Panc1 (cell line): Measurements from ENCODE around the gene TNNT3. TPM values are rescaled to one million over a fixed set of nuclear protein-coding genes. Genes with fewer than 3 reads are reported as not detected.
A peak's percentile ranks its signal among the peaks of the same experiment; 100 is the strongest.

Experiments
- ATAC-seq: fragments of 200-7000 bp; cut with Tn5 transposase; 2 replicates; pipeline ENCODE4 v1.9.1; 2020; ENCODE audit warnings: mild to moderate bottlenecking, moderate library complexity
- BruUV-seq: library from RNA; stranded (reverse); fragments of 400-500 nt; replicated peaks from 2 replicates; lab custom pipeline; 2021; lab: Mats Ljungman, UMichigan
- CTCF ChIA-PET: fragments of 300-600 bp; sonication (Branson Sonifier 250); formaldehyde crosslinking; loops from one replicate; lab custom pipeline; 2022; ENCODE audit warnings: antibody characterized with exemption; lab: Charles Lee
- POLR2A ChIA-PET: fragments of 300-600 bp; sonication (Branson Sonifier 250); formaldehyde crosslinking; loops from one replicate; lab custom pipeline; 2022; ENCODE audit warnings: antibody characterized with exemption; lab: Charles Lee
- DNase-seq: peaks from one replicate; pipeline ENCODE4 v3.0.0-alpha.2; 2010; ENCODE audit warnings: low read depth, low spot score
- H3K27ac ChIP-seq: 2 replicates; pipeline ENCODE4 v1.5.1; 2011; ENCODE audit warnings: mild to moderate bottlenecking, low read length, inconsistent platforms
- H3K27me3 ChIP-seq: fragments of 200-500 bp; sonication (Bioruptor generic); 2 replicates; pipeline ENCODE4 v1.6.0; 2014; ENCODE audit warnings: low read length, inconsistent platforms; ENCODE audit not compliant: control insufficient read depth, insufficient read depth
- H3K36me3 ChIP-seq: fragments of 200-500 bp; sonication (Bioruptor generic); 2 replicates; pipeline ENCODE4 v1.5.1; 2014; ENCODE audit warnings: inconsistent platforms, mild to moderate bottlenecking, low read length, moderate library complexity; ENCODE audit not compliant: control insufficient read depth, insufficient read depth
- H3K4me1 ChIP-seq: 2 replicates; pipeline ENCODE4 v1.5.1; 2011; ENCODE audit warnings: inconsistent platforms, mild to moderate bottlenecking, low read length, moderate library complexity; ENCODE audit not compliant: control insufficient read depth, insufficient read depth
- H3K4me3 ChIP-seq, 2 experiments: 2 replicates each; pipeline ENCODE4 v1.5.1; 2011 to 2012; ENCODE audit warnings: low read depth in 2 of 2, low read length in 2 of 2, mild to moderate bottlenecking in 2 of 2, inconsistent platforms in 1 of 2, moderate library complexity in 1 of 2
- H3K9me3 ChIP-seq: fragments of 200-500 bp; sonication (Bioruptor generic); 2 replicates; pipeline ENCODE4 v1.5.1; 2014; ENCODE audit warnings: low read depth, mild to moderate bottlenecking, inconsistent platforms, low read length, moderate library complexity; ENCODE audit not compliant: control insufficient read depth, insufficient read depth
- CTCF ChIP-seq: fragments of 450-650 bp; IDR thresholded peaks from 2 replicates; pipeline ENCODE4 v1.5.1; 2017; ENCODE audit warnings: mild to moderate bottlenecking
- POLR2AphosphoS5 ChIP-seq: IDR thresholded peaks from 2 replicates; pipeline ENCODE4 v1.6.1; 2012; ENCODE audit warnings: mild to moderate bottlenecking, low read depth, low read length, moderate library complexity
- REST ChIP-seq, 2 experiments: IDR thresholded peaks; 2 replicates each; pipeline ENCODE4 v1.6.1; 2011 to 2012; ENCODE audit warnings: low read depth in 2 of 2, control low read depth in 1 of 2, low read length in 1 of 2, mild to moderate bottlenecking in 1 of 2, moderate library complexity in 1 of 2; ENCODE audit not compliant: insufficient read depth in 1 of 2
- SIN3A ChIP-seq: IDR thresholded peaks from 2 replicates; pipeline ENCODE4 v1.6.1; 2012; ENCODE audit warnings: low read depth, mild to moderate bottlenecking, low read length, moderate library complexity, borderline replicate concordance; ENCODE audit not compliant: insufficient read depth
- TCF7L2 ChIP-seq: IDR thresholded peaks from 2 replicates; pipeline ENCODE4 v1.6.1; 2011; ENCODE audit warnings: mild to moderate bottlenecking, low read depth, low read length, inconsistent platforms
- in situ Hi-C: cut with HindIII; loops from 2 replicates; pipeline ENCODE4 v1.10.0; 2016; ENCODE audit warnings: low sequenced_read_pairs, low pct_unique_long_range_greater_than_20kb
- intact Hi-C: fragments of 100-400 bp; cut with micrococcal nuclease; formaldehyde crosslinking; loops from one replicate; pipeline ENCODE4 v1.10.0; 2022; ENCODE audit not compliant: unreplicated experiment
- total RNA-seq: library from RNA; stranded (reverse); gene quantifications from one replicate; pipeline ENCODE4 v1.2.1, GENCODE V29; 2021; ENCODE audit not compliant: unreplicated experiment

Gene TNNT3
- total RNA-seq, 1 experiment from 2014 or later, result 0.41 TPM

- Histone ChIP-seq H3K4me3 (no peak overlapping the region), H3K27ac (no peak overlapping the region), H3K36me3 (no peaks in the 10 kb centered on the region), H3K27me3 (no peaks in the 10 kb centered on the region), H3K9me3 (no peaks in the 10 kb centered on the region), H3K4me1 (no peaks in the 10 kb centered on the region)
- ChIA-PET POLR2A (no interaction called here), CTCF (interaction anchor here (1.1 kb wide), 1 partner anchor 12 kb away, joined by 3 read pairs; no protein-coding TSS in a partner anchor)
- intact Hi-C loops, result no loop called here
- TF ChIP-seq POLR2AphosphoS5 (no peak), REST (IDR thresholded peaks at IDR 0.05; ENCODE audit: insufficient read depth in 1 of 2, low read depth in 2 of 2, low read length in 1 of 2) (no peak), TCF7L2 (no peak), SIN3A (no peak), CTCF (no peak)
- ATAC-seq, result no peak
- no peak for DNase-seq
- BruUV-seq, result no TSS peak
- in situ Hi-C loops, result no loop called here
Measured at GRCh38 chr11:1964955-1965354, 45.5 kb downstream of the TNNT3 start.

- ChIA-PET CTCF (interaction anchor here (0.7 to 2.6 kb wide), 5 partner anchors 20 to 185 kb away, joined by 4 to 13 read pairs (median 8); no protein-coding TSS in a partner anchor), POLR2A (no interaction called here)
- DNase-seq, result no peak
- Histone ChIP-seq H3K4me3 (no peak overlapping the region), H3K27me3 (no peaks in the 10 kb centered on the region), H3K4me1 (no peaks in the 10 kb centered on the region), H3K9me3 (no peaks in the 10 kb centered on the region), H3K27ac (no peak overlapping the region), H3K36me3 (no peaks in the 10 kb centered on the region)
- no TSS peak for BruUV-seq
- peak; percentile 44 for ATAC-seq
- in situ Hi-C loops (no loop called here), intact Hi-C loops (no loop called here)
- TF ChIP-seq POLR2AphosphoS5 (no peak), SIN3A (no peak), CTCF (no peak), REST (IDR thresholded peaks at IDR 0.05; ENCODE audit: insufficient read depth in 1 of 2, low read depth in 2 of 2, low read length in 1 of 2) (no peak), TCF7L2 (no peak)
Measured at GRCh38 chr11:1966531-1966930, 47.0 kb downstream of the TNNT3 start.
